Gastrocnemius medialis (tissue), 4 donors: ENCODE measurements around the gene ANKRD53. TPM values are rescaled to one million over a fixed set of nuclear protein-coding genes. Genes with fewer than 3 reads are reported as not detected.

Source experiments
- ATAC-seq, 2 donors: fragments of 150-250 bp; one replicate each; pipeline ENCODE4 v1.9.1; 2016
- DNase-seq, 2 donors: peaks; one replicate each; pipeline ENCODE4 v3.0.0-alpha.2; 2019
- H3K27ac ChIP-seq, 4 donors: fragments of 200-600 bp; sonication (generic); 1 replicate in 1 of 4; 2 replicates in 3 of 4; pipeline ENCODE4 v1.5.1; 2016 to 2018; ENCODE audit warnings: mild to moderate bottlenecking in 2 of 4, moderate library complexity in 1 of 4
- H3K27me3 ChIP-seq, 3 donors: fragments of 200-600 bp; sonication (generic) in 2 of 3; 1 replicate in 1 of 3; 2 replicates in 2 of 3; pipeline versions ENCODE4 v1.5.1 to v1.6.0; 2016 to 2019; ENCODE audit warnings: mild to moderate bottlenecking in 1 of 3, moderate library complexity in 1 of 3
- H3K36me3 ChIP-seq, 2 donors: fragments of 200-600 bp; sonication (generic) in 1 of 2; one replicate each; pipeline ENCODE4 v1.5.1; 2017 to 2018
- H3K4me1 ChIP-seq, 2 donors: fragments of 200-600 bp; sonication (generic) in 1 of 2; one replicate each; pipeline ENCODE4 v1.5.1; 2016 to 2017; ENCODE audit warnings: mild to moderate bottlenecking in 2 of 2
- H3K4me3 ChIP-seq, 4 donors: fragments of 200-600 bp; sonication (generic) in 3 of 4; 1 replicate in 1 of 4; 2 replicates in 3 of 4; pipeline ENCODE4 v1.5.1; 2016 to 2019; ENCODE audit warnings: mild to moderate bottlenecking in 2 of 4
- H3K9me3 ChIP-seq, 3 donors: fragments of 200-600 bp; sonication (generic) in 2 of 3; 1 replicate in 1 of 3; 2 replicates in 2 of 3; pipeline ENCODE4 v1.5.1; 2016 to 2019
- POLR2A ChIP-seq, 2 donors: fragments of 450-650 bp; IDR thresholded peaks; one replicate each; pipeline ENCODE4 v1.6.1; 2017; ENCODE audit warnings: antibody characterized with exemption in 2 of 2, mild to moderate bottlenecking in 2 of 2, moderate library complexity in 2 of 2
- in situ Hi-C, 4 donors: fragments of 200-750 bp; cut with MboI; loops; one replicate each; pipeline versions ENCODE4 v1.15.0 to v1.8.0; 2017; ENCODE audit warnings: low sequenced_read_pairs in 4 of 4
- intact Hi-C: fragments of 100-400 bp; cut with DNase I; formaldehyde crosslinking; loops from one replicate; pipeline ENCODE4 v1.15.1; 2023; ENCODE audit warnings: low total_unique reads
- total RNA-seq, 4 donors: library from RNA; depleted of rRNA; stranded (reverse); fragments of >200 nt; gene quantifications; one replicate each; pipeline versions ENCODE4 v1.1.0 to v1.2.3, GENCODE V29; 2016
- TF ChIP-seq, protein P1 (sequence below), 5 experiments: fragments of 450-650 bp in 3 of 5; fragments of 200-600 bp in 2 of 5; sonication (generic) in 2 of 5; IDR thresholded peaks in 4 of 5; conservative IDR thresholded peaks in 1 of 5; 1 replicate in 4 of 5; 2 replicates in 1 of 5; pipeline ENCODE4 v1.5.1; 2016 to 2019; ENCODE audit warnings: antibody characterized with exemption in 5 of 5, mild to moderate bottlenecking in 3 of 5, moderate library complexity in 3 of 5

Gene ANKRD53
- total RNA-seq, 4 donors from 2014 or later: 0.44 to 2.0 TPM; not detected in 2

DNA sequence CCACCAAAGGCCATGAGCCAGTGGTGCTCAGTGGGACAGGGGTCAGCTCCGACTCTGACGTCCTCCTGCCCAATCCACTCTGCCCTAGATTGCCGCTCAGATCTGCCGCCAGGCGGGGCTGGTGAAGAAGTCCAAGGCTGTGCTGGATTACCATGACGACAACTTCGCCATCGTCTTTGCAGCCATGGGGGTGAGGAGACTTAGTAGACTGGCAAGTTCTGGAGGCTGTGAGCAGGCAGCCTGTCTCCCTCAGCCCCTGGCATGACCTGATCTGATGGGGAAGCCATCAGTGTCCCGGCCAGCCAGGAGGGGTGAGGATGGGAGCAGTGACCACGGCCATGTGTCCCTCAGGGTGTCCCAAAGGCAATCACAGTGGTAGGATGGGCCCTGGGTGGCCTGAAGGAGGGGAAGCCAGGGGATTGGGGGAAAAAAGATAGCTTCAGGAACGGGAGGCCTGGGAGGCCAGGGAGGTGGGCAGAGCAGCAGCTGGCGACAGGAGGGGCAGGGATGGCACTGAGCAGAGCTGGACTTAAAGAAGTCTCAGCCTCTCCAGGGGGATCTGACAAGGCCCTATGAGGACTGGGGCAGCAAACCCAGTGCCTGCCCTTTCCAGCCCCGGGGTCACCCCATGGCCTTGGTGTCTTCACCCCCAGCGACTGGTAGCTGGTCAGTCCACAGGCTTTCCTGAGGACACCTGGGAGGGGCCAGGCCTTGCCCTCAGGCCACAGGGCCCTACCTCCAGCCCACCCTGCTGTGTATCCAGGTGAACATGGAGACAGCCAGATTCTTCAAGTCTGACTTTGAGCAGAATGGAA, 17.4 kb upstream of the ANKRD53 start:
- intact Hi-C loops: no loop called here
- TF ChIP-seq POLR2A (IDR thresholded peaks at IDR 0.05): no peak
- TF ChIP-seq, protein P1, sequence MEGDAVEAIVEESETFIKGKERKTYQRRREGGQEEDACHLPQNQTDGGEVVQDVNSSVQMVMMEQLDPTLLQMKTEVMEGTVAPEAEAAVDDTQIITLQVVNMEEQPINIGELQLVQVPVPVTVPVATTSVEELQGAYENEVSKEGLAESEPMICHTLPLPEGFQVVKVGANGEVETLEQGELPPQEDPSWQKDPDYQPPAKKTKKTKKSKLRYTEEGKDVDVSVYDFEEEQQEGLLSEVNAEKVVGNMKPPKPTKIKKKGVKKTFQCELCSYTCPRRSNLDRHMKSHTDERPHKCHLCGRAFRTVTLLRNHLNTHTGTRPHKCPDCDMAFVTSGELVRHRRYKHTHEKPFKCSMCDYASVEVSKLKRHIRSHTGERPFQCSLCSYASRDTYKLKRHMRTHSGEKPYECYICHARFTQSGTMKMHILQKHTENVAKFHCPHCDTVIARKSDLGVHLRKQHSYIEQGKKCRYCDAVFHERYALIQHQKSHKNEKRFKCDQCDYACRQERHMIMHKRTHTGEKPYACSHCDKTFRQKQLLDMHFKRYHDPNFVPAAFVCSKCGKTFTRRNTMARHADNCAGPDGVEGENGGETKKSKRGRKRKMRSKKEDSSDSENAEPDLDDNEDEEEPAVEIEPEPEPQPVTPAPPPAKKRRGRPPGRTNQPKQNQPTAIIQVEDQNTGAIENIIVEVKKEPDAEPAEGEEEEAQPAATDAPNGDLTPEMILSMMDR (IDR thresholded peaks at IDR 0.05 in 4 of 5, conservative IDR thresholded peaks at IDR 0.05 in 1 of 5): no peak
- Histone ChIP-seq H3K4me3 (no peak overlapping the region), H3K36me3 (no peaks in the 10 kb centered on the region), H3K9me3 (no peaks in the 10 kb centered on the region), H3K4me1 (peaks cover 0 to 3% of the 10 kb centered on the region in 2 donors), H3K27me3 (peaks cover 19 to 25% (median 20%) of the 10 kb centered on the region in 3 donors), H3K27ac (no peak overlapping the region)
- no peak for ATAC-seq
- in situ Hi-C loops: no loop called here
- no peak for DNase-seq

DNA sequence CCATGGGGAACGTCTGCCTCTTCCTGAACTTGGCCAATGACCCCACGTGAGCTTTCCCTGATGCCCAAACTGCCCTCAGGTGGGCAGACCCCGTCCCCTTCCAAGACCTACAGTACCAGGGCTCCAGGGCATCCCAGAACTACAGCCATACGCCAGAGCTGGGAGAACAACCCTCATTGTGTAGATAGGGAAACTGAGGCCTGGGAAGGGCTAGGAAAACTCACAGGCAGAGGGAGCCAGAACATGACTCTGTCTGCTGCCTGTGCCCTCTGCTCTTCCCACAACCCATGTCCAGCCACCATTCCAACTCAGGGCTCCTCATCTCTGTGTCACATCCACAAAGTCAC, 16.8 kb upstream of the ANKRD53 start:
- intact Hi-C loops: no loop called here

DNA sequence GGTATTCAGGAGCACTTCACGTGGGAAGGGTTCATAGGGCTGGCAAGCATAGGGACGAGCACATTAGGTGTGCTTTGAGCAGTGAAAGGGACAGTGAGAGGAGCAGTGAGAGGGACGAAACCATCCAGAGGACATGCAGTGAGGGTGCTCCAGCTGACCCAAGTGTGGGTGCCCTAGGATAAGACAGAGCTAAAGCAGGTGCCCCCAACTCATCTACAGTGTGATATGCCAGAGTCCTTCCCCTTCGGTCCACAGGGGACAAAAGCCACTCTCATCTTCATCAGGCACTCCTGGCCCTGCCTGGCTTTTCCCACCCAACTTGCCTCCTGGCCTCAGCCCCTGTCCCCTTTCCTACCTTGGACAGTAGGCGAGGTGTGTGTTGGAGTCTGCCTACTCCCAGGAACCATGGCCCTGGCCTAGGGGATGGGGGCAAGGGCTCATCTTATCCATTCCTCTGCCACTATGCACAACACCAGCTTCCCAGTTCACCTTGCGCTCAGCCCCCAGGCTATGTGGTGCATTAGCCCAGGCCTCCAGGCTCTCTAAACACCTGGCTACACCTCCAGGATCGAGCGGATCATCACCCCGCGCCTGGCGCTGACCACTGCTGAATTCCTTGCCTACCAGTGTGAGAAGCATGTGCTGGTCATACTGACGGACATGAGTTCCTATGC, 16.1 kb upstream of the ANKRD53 start:
- ATAC-seq (no peak), DNase-seq (no peak)
- H3K4me3 ChIP-seq: no peak overlapping the region
- intact Hi-C loops: no loop called here
- in situ Hi-C loops: no loop called here
- H3K36me3 ChIP-seq: no peaks in the 10 kb centered on the region
- H3K4me1 ChIP-seq: peaks cover 0 to 3% of the 10 kb centered on the region in 2 donors
- no peaks in the 10 kb centered on the region for H3K9me3 ChIP-seq
- no peak for TF ChIP-seq POLR2A (IDR thresholded peaks at IDR 0.05)
- TF ChIP-seq, protein P1 (IDR thresholded peaks at IDR 0.05 in 4 of 5, conservative IDR thresholded peaks at IDR 0.05 in 1 of 5): no peak
- H3K27me3 ChIP-seq: peaks cover 19 to 25% (median 20%) of the 10 kb centered on the region in 3 donors
- no peak overlapping the region for H3K27ac ChIP-seq

More for the DNA sequence above, 16.8 kb upstream of the ANKRD53 start:
- H3K9me3 ChIP-seq: no peaks in the 10 kb centered on the region
- H3K27ac ChIP-seq: no peak overlapping the region
- DNase-seq (no peak), ATAC-seq (no peak)
- H3K36me3 ChIP-seq: no peaks in the 10 kb centered on the region
- H3K4me1 ChIP-seq: peaks cover 0 to 3% of the 10 kb centered on the region in 2 donors
- TF ChIP-seq POLR2A (IDR thresholded peaks at IDR 0.05): no peak
- TF ChIP-seq, protein P1 (IDR thresholded peaks at IDR 0.05 in 4 of 5, conservative IDR thresholded peaks at IDR 0.05 in 1 of 5): no peak
- H3K4me3 ChIP-seq: no peak overlapping the region
- in situ Hi-C loops: no loop called here
- H3K27me3 ChIP-seq: peaks cover 19 to 25% (median 20%) of the 10 kb centered on the region in 3 donors

DNA sequence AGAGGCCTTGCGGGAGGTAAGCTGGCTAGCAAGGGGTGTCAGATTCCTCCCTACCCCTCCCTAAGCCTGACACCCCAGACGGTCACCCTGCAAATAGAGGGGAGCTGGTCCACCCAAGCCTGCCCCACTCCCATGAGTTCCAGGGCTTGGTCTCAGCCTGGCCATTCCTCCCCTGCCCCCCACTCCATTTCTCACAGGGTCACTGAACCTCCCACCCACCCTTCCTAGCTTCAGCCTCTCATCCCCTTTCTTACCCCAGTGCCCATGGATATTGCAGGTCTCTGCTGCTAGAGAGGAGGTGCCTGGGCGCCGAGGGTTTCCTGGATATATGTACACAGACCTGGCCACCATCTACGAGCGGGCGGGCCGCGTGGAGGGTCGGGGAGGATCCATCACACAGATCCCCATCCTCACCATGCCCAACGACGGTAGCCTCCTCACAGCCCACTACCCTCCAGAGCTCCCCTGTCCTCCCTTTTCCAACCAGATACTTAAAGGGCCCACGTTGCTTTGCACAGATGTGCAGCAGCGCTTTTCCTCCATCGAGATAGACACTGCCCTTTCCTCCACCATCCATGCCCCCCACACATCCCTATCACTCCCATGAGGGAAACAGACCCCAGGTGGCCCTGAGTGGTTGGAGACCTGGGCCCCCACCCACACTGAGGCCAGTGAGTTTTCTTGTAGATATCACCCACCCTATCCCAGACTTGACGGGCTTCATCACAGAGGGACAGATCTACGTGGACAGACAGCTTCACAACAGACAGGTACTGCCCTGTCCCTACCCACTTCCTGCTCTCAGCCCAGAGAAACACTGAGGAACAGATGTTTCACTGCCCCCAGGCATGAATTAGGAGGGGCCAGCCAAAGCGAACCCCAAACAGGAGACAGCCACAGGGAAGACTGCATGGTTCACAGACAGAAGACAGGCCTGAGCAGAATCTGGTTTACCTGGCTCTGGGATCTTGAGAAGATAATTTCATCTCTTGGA, 15.2 kb upstream of the ANKRD53 start:
- no peak for TF ChIP-seq POLR2A (IDR thresholded peaks at IDR 0.05)
- TF ChIP-seq, protein P1 (IDR thresholded peaks at IDR 0.05 in 4 of 5, conservative IDR thresholded peaks at IDR 0.05 in 1 of 5): no peak
- DNase-seq: no peak
- H3K36me3 ChIP-seq: no peaks in the 10 kb centered on the region
- H3K4me1 ChIP-seq: peaks cover 0 to 3% of the 10 kb centered on the region in 2 donors
- intact Hi-C loops: no loop called here
- no peak overlapping the region for H3K27ac ChIP-seq
- H3K4me3 ChIP-seq: no peak overlapping the region
- ATAC-seq: no peak
- in situ Hi-C loops: no loop called here
- H3K27me3 ChIP-seq: peaks cover 19 to 22% (median 20%) of the 10 kb centered on the region in 3 donors
- no peaks in the 10 kb centered on the region for H3K9me3 ChIP-seq
